Measurements from ENCODE around the gene MSH3.

- TF ChIP-seq POLR2A (IDR thresholded peaks at IDR 0.05; ENCODE audit: low read depth, low read length) (no peak), TAF1 (IDR thresholded peaks at IDR 0.05; ENCODE audit: borderline replicate concordance, low read depth, low read length) (no peak), POLR2AphosphoS5 (IDR thresholded peaks at IDR 0.05; ENCODE audit: low read depth, low read length) (no peak)
These were observed 258.0 kb downstream of the MSH3 start for GRCh38 chr5:80912479-80912878.
